Uterus (tissue), 2 donors: ENCODE data around the gene CYSLTR2.

ENCODE experiments used
- CTCF ChIP-seq, 4 experiments: fragments of 200-600 bp in 2 of 4; fragments of 450-650 bp in 2 of 4; sonication (generic) in 2 of 4; IDR thresholded peaks; one replicate each; pipeline ENCODE4 v1.5.1; 2016 to 2019; ENCODE audit warnings: antibody characterized with exemption in 4 of 4, mild to moderate bottlenecking in 2 of 4, moderate library complexity in 1 of 4
- POLR2A ChIP-seq, 2 donors: fragments of 450-650 bp; IDR thresholded peaks; one replicate each; pipeline ENCODE4 v1.6.1; 2016; ENCODE audit warnings: antibody characterized with exemption in 2 of 2, mild to moderate bottlenecking in 1 of 2, moderate library complexity in 1 of 2

GRCh38 chr13:48631441-48631840, 22.3 kb upstream of the CYSLTR2 start:
- no peak for TF ChIP-seq CTCF (IDR thresholded peaks at IDR 0.05)
- TF ChIP-seq POLR2A (IDR thresholded peaks at IDR 0.05): no peak
